Spleen (tissue), 7 donors: ENCODE results near the gene GAB4.

Experiments used
- POLR2A ChIP-seq, 3 donors: fragments of 450-650 bp; IDR thresholded peaks; one replicate each; pipeline ENCODE4 v1.5.1; 2017; ENCODE audit warnings: antibody characterized with exemption in 3 of 3, mild to moderate bottlenecking in 1 of 3
- TF ChIP-seq, protein P1 (sequence below), 11 experiments: fragments of 200-600 bp in 7 of 11; fragments of 450-650 bp in 4 of 11; sonication (generic) in 4 of 11; IDR thresholded peaks in 8 of 11; conservative IDR thresholded peaks in 3 of 11; 1 replicate in 7 of 11; 2 replicates in 4 of 11; pipeline versions ENCODE4 v1.4.0 to v1.8.0; 2016 to 2021; ENCODE audit warnings: antibody characterized with exemption in 11 of 11, inconsistent platforms in 4 of 11, mild to moderate bottlenecking in 1 of 11
- donor health status: DM: no; HTN: no; CAD: no; lungs with moderate emphysema.
- donor health status: DM: no; HTN: no; CAD: no.
- donor health status: DM: no; HTN: no; CAD: no.

DNA sequence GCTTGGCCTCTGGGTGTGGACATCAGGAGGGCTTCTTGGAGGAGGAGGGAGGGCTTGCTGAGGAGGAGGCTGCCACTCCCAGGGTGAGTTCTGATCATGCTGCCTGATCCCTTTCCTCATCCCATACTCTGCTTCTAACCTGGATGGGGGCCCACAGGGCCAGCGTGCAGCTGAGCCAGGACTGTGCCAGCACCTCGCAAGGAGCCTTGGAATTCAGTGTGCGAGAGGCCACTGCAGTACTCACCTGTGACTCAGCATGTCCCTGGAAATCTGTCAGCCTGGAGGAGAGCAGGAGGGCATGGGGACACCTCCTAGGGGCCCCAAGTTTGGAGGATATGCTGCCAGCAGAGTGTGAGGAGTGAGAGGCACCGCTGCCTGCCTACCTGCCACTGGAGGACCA lies 4.2 kb upstream of the GAB4 start:
- TF ChIP-seq, protein P1, sequence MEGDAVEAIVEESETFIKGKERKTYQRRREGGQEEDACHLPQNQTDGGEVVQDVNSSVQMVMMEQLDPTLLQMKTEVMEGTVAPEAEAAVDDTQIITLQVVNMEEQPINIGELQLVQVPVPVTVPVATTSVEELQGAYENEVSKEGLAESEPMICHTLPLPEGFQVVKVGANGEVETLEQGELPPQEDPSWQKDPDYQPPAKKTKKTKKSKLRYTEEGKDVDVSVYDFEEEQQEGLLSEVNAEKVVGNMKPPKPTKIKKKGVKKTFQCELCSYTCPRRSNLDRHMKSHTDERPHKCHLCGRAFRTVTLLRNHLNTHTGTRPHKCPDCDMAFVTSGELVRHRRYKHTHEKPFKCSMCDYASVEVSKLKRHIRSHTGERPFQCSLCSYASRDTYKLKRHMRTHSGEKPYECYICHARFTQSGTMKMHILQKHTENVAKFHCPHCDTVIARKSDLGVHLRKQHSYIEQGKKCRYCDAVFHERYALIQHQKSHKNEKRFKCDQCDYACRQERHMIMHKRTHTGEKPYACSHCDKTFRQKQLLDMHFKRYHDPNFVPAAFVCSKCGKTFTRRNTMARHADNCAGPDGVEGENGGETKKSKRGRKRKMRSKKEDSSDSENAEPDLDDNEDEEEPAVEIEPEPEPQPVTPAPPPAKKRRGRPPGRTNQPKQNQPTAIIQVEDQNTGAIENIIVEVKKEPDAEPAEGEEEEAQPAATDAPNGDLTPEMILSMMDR (IDR thresholded peaks at IDR 0.05 in 8 of 11, conservative IDR thresholded peaks at IDR 0.05 in 3 of 11), result no peak
- TF ChIP-seq POLR2A (IDR thresholded peaks at IDR 0.05), result no peak
